AG04450 (cell line): ENCODE data around the gene RNF212. TPM values are rescaled to one million over a fixed set of nuclear protein-coding genes. Genes with fewer than 3 reads are reported as not detected.

ENCODE experiments used
- CTCF ChIA-PET: fragments of 300-600, 350-600 bp; formaldehyde crosslinking; extraction: SDS; loops from one replicate; lab custom pipeline; 2022; ENCODE audit warnings: antibody characterized with exemption, inconsistent platforms; lab: Charles Lee
- POLR2A ChIA-PET: fragments of 350-600 bp; formaldehyde crosslinking; extraction: SDS; loops from one replicate; lab custom pipeline; 2021; ENCODE audit warnings: antibody characterized with exemption, inconsistent platforms; lab: Yijun Ruan, JAX
- DNase-seq: peaks from one replicate; pipeline ENCODE4 v3.0.0-alpha.2; 2011; ENCODE audit warnings: low read depth, low spot score
- H3K27ac ChIP-seq: one replicate; pipeline ENCODE4 v1.5.1; 2012; ENCODE audit warnings: low read depth, low read length, control low read depth
- H3K27me3 ChIP-seq: one replicate; pipeline ENCODE4 v1.6.0; 2012; ENCODE audit warnings: low read length; ENCODE audit not compliant: control insufficient read depth, insufficient read depth
- H3K4me3 ChIP-seq: 2 replicates; pipeline ENCODE4 v1.5.1; 2011; ENCODE audit warnings: mild to moderate bottlenecking, low read depth, low read length, control low read depth
- H3K9me3 ChIP-seq: 2 replicates; pipeline ENCODE4 v1.5.1; 2012; ENCODE audit warnings: low read length; ENCODE audit not compliant: control insufficient read depth, insufficient read depth
- CTCF ChIP-seq: IDR thresholded peaks from 2 replicates; pipeline ENCODE4 v1.5.1; 2011; ENCODE audit warnings: low read depth, low read length, control low read depth, inconsistent platforms
- polyA plus RNA-seq: library from polyadenylated mRNA; depleted of rRNA; stranded (reverse); fragments of >200 nt; gene quantifications from 2 replicates; pipeline ENCODE4 v1.2.3, GENCODE V29; 2011; rRNA removed
- small RNA-seq: library from RNA; depleted of rRNA; stranded (forward); fragments of <200 nt; gene quantifications from one replicate; pipeline ENCODE3, GENCODE V24; 2012; ENCODE audit warnings: low read depth; ENCODE audit not compliant: insufficient read length

The RNF212 gene
- polyA plus RNA-seq, 1 experiment = 0.88 TPM

- Histone ChIP-seq H3K9me3 (peaks cover 3% of the 10 kb centered on the region; the same call in 1 of the 2 replicates), H3K27me3 (no peaks in the 10 kb centered on the region), H3K27ac (no peak overlapping the region), H3K4me3 (no peak overlapping the region)
- no peak for TF ChIP-seq CTCF
- CTCF ChIA-PET = no interaction called here
- DNase-seq = no peak
- POLR2A ChIA-PET = interaction anchor here (0.6 kb wide), 1 partner anchor 11 kb away, joined by 3 read pairs; no protein-coding TSS in a partner anchor
These were observed 90.2 kb downstream of the RNF212 start for GRCh38 chr4:1023075-1023640.

- H3K27ac ChIP-seq = no peak overlapping the region
- TF ChIP-seq CTCF = no peak
- H3K9me3 ChIP-seq = peaks cover 3% of the 10 kb centered on the region; the same call in 1 of the 2 replicates
- DNase-seq = no peak
- no peak overlapping the region for H3K4me3 ChIP-seq
- POLR2A ChIA-PET = interaction anchor here (0.6 kb wide), 1 partner anchor 11 kb away, joined by 3 read pairs; no protein-coding TSS in a partner anchor
- no peaks in the 10 kb centered on the region for H3K27me3 ChIP-seq
- CTCF ChIA-PET = no interaction called here
These were observed 90.7 kb downstream of the RNF212 start for GRCh38 chr4:1022739-1023066.

- TF ChIP-seq CTCF = no peak
- Histone ChIP-seq H3K4me3 (no peak overlapping the region), H3K27ac (no peak overlapping the region), H3K9me3 (peaks cover 3% of the 10 kb centered on the region; the same call in 1 of the 2 replicates), H3K27me3 (no peaks in the 10 kb centered on the region)
- CTCF ChIA-PET = no interaction called here
- no peak for DNase-seq
- POLR2A ChIA-PET = no interaction called here
These were observed 91.2 kb downstream of the RNF212 start for GRCh38 chr4:1022051-1022738.

Small RNAs within 50 kb of the gene (small RNA-seq; reads per million reads assigned to genes)
- not detected for gene RF00554

Other genes with a start within 250 kb of the RNF212 start
- gene GAK, start 181.2 kb downstream of the RNF212 start, polyA plus RNA-seq = 17.0 and 21.5 TPM in 2 replicates
- 27.9 and 31.8 TPM in 2 replicates for gene TMEM175, start 181.1 kb downstream of the RNF212 start, polyA plus RNA-seq
- 4.5 and 6.0 TPM in 2 replicates for gene DGKQ, start 140.0 kb downstream of the RNF212 start, polyA plus RNA-seq
- 3.9 and 5.9 TPM in 2 replicates for gene IDUA, start 126.5 kb downstream of the RNF212 start, polyA plus RNA-seq
- 0.05 and 0.06 TPM in 2 replicates for gene SLC26A1, start 120.2 kb downstream of the RNF212 start, polyA plus RNA-seq
- 11.2 and 22.3 TPM in 2 replicates for gene FGFRL1, start 101.9 kb downstream of the RNF212 start, polyA plus RNA-seq
- 132 and 190 TPM in 2 replicates for gene SPON2, start 59.0 kb upstream of the RNF212 start, polyA plus RNA-seq
- 72.6 and 97.9 TPM in 2 replicates for gene CTBP1, start 135.6 kb upstream of the RNF212 start, polyA plus RNA-seq
- gene MAEA, start 176.3 kb upstream of the RNF212 start, polyA plus RNA-seq = 73.3 and 77.6 TPM in 2 replicates
- gene UVSSA, start 233.6 kb upstream of the RNF212 start, polyA plus RNA-seq = 4.9 and 5.2 TPM in 2 replicates